ENCODE results near the gene PPL.
"Not testable (repeated sequence)": the region's sequence is repeated elsewhere in the genome, so short reads cannot be mapped to it uniquely, and the experiment has no call there.

PPL gene

DNA sequence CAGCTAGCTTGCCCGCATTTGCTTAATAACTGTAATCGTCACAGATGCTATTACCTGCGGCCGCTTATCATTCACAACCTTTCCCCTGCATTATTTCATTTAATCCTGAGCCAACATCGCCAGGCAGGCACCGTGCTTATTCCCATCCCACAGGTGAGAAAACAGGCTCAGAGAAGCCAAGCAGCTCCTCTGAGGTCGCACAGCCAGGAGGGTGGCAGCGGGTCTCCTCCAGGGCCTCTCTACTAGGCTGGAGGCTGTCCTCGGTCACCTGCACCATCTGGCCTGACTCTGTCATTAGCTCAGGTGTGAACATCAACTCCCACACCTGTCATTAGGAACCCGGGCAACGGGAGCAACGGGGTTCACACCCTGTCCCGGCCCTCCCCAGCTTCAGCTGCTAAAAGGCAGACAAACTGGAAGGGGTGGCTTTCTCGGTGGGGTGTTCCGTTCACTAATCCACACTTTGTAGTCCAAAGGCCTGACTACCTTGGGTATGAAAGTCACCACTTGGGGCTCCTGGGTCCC lies 3.0 kb downstream of the PPL start:
- DNase-seq, result no peak

DNA sequence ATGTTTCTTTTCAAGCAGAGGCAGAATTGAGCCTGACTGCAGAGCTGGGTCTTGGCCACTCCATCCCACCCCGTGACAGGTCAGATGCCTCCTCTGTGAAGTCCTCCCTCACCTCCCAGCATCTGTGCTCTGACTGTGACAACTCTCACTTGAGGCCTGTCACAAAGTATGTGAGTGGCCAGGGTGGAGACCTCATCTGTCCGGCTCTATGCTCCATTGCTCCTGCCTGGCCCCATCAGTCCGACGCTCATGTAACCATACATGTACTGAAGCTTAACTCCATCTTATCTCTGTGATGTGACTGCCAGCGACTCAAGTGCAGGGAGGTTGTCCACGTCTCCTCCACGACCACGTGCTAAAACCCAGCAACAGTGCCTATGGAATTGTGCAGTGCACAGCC lies 3.5 kb downstream of the PPL start:
- no peak for DNase-seq

DNA sequence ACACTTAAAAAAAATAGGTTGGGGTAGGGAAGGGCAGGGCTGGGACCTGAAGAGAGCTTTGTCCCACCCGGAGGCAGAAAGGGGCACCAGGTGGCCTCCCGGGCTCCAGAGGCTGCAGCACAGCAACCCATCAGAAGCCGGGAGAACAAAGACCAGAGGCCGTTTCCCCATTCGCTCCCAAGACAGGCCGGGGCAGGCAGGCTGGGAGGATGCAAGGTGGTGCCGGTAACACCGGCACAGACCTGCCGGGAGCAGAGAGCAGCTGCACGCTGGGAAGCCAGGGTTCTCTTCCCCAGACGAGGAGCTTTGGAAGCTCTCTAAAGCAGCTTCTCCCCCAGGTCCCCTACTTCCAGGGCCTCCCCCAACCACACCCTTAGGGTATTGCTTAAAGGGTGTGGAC lies 5.6 kb downstream of the PPL start:
- DNase-seq, result no peak

DNA sequence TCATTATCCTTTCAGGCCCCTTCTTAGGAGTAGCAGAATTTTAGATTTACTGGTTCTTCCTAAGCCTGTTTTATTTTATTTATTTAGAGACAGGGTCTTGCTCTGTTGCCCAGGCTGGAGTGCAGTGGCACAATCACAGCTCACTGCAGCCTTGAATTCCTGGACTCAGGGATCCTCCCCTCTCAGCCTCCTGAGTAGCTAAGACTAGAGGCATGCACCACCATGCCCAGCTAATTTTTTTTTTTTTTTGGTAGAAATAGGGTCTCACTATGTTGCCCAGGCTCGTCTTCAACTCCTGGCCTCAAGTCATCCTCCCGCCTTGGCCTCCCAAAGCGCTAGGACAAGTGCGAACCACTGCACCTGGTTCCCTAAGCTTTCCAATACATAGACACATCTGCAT lies 7.3 kb downstream of the PPL start:
- DNase-seq, result not testable (repeated sequence)

DNA sequence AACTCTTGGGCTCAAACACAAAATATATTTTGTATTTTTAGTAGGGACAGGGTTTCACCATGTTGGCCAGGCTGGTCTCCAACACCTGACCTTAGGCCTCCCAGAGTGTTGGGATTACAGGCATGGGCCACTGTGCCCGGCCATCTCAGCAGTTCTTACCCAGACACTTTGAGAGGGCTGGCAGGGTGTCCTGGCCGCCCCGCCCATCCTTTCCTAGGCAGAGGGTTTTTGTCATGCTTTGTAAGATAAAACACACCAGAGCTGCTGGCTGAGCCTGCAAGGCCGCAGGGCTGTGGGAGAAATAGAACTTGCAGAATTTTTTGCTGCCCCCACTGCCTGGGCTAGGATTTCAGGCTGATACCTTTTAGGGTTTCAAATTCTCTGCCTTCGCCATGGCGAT lies 8.7 kb downstream of the PPL start:
- DNase-seq, result no peak

DNA sequence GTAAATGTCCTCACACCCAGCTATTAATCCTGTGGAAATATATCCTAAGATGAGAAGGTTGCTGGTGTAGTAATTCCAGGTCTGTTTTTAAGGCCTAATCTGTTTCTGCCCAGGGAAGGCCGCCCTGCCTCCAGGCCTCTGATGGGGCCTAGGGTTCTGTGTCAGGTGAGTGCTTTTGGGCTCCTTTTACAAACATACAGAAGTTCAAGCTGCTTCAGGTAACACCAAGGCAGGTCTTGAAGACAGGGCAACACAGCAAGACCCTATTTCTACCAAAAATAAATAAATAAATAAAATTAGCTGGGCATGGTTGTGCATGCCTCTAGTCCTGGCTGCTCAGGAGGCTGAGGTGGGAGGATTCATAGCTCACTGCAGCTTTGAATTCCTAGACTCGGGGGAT lies 9.3 kb downstream of the PPL start:
- DNase-seq, result no peak

DNA sequence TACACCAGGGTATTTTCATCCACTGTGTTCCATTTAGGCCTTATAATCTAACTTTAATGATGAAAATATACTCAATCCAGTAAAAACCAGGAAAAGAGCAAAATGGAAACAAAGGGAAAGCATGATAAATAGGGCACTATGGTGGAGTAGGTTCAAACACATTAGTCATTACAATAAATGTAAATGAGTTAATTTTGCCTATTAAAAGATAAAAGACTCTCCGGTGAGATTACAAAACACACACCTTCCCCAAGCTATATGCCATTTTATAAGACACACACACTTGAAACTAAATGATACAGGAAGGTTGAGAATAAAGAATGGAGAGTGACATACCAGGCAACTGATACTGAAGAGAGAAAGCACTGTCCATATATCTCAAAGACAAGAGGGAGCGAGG lies 10.0 kb downstream of the PPL start:
- DNase-seq, result no peak

DNA sequence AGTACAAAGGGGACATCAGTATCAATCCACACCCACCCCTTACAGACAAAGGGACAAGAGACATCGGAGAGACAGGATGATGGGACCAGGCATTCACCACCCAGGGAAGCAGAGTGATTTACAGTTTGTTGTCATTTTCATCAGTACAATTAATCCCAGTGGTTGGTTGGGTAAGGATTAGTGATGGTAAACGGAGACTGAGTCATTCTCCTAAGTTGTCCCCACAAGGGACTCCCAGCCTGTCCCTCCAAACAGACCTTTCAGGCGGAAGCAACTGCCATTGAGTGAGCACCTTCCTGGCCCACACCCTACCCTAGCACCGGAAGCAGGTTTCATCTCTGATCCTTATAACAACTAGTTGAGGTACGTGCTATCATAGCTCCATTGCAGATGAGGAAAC lies 11.2 kb downstream of the PPL start:
- no peak for DNase-seq

DNA sequence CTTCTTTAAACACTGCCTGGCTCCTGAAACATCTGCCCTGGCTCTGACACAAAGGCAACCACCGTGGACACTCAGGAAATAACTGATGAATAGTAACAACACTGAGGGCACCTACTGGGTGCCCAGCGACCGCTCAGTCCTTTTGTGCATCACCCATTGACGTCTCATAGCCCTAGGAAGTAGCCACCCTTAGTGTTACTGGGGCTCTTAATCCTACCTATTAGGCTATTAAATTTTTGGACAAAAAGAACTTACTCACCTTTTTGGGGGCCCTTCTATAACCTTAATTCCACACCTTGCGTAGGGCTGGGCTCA lies 11.7 kb downstream of the PPL start:
- no peak for DNase-seq

DNA sequence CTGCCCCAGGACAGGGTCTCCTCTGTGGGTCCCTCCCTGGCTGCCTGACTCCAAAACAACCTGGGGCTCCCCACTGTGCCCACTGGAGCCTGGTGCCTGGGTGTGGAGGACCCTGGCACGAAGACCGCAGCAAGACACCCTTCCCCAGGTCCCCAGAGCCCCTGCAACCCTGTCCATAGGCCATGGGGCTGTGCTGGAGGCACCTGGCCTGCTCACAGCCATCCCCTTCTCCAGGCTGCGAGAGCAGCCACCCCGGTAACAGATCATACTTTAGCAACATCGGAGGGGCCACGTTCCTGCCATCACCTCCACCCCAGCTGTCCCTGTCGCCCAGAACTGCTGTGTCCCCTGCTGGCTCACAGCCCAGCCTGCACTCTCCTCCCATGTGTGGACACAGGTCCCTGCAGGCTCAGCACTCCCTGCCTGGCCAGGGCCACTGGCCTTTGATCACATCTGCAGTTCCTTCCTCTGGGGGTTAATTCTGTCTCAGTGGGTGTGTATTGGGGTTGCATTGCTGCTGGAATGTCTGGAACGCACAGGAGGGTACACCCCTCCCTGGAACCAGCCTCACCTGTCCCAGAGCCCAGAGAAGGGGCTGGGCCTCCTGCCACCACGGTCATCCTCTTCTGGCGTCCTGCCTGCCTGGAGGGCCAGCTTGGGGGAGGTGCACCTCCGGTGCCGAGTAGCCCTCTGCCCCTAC lies 12.2 kb downstream of the PPL start:
- no peak for DNase-seq

DNA sequence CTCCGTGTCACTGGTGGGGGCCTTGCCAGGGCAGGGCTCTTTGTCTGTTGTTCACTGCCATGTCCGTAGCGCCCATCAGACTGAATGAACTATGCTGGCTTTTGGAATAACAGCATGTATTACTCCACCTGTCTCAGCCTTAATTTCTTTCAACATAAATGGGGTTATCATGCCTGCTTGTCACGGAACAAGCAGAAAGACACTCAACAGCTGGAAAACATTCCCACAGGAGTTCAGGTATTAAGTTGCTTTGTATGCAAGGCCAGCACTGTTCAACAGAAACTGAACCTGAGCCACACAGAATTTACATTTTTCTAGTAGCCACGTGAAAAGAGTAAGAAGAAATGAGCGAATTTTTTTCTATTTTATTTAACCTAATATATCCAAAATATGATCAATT lies 13.1 kb downstream of the PPL start:
- no peak for DNase-seq

DNA sequence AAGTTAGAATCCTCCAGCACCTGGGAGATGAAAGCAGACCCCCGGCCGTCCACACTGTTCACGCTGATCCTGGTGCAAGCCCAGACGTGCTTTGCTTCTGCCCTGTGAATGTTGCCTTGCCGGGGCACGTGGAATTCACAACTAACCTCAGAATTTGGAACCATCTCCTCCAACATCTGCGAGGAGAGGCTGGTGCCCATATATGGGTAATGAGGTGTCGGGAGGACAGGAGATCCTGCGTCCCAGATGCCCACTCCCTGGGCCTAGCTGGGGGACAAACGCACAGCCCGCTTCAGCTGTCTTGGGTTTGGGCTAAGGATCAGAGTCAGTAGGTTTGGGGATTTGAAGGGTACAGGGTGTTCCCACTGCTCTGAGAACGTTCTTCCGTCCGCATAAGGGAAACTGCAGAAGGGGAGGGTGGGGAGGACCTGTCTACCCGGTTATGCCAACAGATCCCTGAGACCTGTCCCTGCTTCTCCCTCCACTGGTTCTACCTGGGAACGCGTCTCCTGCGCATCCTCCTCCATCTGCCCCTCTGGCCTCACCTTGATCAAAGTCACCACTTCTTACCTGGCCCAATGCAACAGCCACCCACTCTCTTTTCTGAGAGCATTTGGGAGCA lies 14.1 kb downstream of the PPL start:
- DNase-seq, result no peak

DNA sequence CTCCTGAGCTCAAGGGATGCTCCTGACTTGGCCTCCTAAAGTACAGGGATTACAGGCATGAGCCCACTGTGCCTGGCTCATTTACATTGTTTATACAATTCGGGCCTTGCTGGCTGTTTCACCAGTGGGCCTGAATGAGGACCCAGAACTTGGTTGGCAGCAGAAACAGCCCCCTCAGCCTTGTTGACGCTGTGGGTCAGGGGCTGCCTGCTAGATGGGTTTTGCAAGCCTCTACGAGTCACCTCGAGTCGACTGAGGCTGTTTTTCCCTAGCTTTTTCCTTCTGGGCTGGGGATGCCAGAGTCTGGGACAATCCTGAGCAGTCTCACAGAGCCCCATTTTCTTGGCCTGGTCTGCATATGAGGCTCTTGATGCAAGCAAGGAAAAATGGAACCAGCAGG lies 16.1 kb downstream of the PPL start:
- no peak for DNase-seq

DNA sequence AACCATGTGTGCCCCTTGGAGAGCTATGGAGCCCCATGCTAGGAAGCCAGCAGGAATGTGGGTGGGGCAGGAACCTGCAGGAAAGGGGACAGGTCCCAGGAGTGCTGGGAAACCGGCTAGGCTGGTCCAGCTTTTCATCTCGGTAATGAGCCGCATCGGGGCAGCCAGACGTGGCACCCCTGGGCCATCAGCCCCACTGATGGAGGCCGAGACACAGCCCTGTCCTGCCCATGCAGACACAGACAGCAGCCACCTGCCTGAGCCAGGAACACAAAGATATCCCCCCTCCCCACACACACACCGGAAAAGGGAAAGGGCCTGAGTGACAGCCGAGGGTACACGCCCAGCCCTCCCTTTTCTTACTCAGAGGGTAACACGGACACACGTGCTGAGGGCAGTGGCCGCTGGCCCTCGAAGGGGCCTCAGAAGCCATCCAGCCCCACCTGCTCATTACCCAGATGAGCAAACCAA lies 18.1 kb downstream of the PPL start:
- no peak for DNase-seq

DNA sequence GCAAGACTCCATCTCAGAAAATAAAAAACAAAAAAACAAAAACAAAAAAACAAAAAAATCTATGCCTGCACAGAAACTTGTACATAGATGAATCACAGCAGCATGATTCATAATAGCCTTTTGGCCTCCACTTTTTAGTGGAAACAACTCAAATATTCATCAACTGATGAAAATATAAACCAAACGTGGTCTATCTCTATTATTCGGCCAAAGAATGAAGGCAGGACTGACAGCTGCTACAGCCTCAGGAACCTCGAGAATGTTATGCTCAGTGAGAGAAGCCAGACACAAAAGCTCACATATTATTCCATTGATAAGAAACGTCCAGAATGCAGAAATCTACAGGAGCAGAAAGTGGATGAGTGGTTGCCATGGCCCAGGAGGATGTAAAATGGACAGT lies 19.8 kb downstream of the PPL start:
- no peak for DNase-seq

DNA sequence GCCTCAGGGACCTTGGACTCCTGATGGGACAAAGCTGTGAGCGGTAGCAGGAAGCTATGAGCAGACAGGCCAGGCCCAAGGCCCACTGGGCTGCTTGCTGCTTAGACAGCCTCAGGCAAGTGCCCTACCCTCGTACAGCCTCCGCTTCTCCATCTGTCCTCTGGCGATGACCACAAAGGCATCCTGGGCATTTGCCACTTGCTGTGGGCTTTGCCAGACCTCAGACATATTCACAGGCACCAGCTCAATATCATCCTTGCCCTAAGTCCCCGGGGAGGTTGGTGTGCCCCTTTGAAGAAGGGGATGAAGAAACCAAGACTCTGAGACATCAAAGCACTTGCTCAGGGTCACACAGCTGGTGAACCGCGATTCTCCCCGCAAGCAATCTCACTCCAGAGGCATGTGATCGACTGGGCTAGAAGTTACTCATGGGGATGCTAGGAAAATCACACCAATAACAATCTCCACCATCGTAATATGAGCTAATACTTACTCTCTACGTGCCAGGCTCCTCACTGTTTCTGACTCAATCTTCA lies 21.7 kb downstream of the PPL start:
- DNase-seq, result no peak

DNA sequence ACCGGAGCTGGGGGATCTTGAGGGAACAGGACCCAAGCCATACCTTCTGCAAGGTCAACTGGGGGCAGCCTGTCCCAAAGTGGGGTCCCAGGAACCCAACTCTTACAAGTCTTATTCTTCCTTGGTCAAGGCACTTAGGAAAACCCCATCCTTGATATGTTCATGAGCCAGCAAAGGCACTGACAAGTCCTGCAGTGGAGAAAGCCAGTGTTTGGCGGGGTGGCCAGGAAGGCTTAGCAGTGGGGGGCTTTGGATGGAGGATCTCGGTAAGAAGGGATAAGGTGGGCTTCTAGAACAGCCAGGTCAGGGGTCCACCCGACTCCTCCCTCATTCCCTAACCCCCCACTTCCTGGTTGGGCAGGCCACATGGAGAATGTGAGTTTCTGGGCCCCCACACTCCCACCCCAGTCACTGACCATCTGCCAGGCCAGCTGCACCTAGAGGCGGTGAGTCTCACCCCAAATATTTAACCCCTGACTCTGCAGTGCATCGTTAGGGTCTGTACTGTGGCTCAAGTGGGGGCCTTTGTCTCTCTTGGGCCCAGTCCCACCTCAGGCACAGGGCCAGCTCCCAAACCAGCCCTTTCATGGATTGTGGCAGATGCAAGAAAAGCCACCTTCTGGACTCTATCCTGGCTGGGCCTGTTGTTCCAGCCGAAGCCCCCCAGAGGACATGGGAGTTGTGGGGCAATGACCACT lies 22.3 kb downstream of the PPL start:
- no peak for DNase-seq

DNA sequence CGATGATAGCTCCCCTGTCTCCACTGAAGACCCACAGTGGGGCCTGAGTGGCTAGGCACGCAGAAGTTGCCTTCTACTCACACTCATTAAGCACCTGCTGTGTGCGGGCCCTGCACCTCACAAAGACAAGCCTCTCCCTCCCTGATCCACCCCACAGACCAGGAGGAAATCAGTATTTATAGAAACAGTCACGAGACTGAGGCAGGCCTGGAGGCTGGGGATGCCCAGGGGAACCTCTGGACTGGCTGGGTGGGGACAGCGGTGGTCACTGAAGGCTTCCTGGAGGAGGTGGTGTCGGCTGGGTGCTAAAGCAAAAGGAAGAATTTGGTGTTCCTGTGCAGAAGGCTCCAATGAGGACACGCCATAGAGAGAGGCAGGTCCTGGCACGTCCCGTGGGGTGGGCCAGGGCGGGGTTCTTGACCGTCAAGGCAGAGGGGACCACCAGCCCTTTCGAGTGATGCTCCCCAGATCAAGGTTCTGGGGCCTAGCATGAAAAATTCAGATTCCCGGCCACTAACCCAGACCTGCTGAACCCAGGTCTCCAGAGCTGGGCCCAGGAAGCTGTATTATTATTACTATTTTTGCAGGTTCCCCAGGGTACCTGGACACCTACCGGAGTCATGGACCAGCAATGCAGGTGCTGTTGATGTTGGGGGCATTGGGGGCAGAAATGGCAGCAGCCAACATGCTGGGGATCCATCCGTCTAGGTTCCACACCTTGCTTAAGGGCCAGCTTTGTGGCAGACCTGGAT lies 23.0 kb downstream of the PPL start:
- DNase-seq, result no peak

DNA sequence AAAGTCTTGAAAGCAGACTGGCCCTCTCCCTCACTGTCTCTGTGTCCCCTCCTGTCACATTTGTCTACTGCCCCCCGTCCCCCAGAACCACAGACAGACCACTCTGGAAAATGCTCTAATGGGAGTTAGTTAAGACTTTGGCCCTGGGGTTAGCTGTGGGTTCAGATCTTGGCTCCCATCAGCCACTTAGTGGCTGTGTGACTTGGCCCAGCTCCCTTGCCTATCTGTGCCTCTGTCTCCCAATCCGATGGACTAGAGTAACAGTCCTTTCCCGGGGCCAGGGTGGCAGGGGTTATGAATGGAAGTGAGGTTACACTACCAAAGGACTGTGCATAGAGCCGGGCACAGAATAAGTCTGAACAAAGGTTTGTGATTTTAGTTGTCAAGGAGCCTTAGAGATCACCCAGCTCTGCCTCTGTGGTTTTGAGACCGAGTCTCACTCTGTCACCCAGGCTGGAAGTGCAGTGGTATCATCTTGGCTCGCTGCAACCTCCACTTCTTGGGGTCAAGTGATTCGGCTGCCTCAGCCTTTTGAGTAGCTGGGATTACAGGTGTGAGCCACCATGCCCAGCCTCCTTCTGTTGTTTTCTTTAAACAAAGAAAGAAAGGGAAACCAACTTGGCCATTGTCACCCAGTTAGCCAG lies 23.7 kb downstream of the PPL start:
- DNase-seq, result no peak

DNA sequence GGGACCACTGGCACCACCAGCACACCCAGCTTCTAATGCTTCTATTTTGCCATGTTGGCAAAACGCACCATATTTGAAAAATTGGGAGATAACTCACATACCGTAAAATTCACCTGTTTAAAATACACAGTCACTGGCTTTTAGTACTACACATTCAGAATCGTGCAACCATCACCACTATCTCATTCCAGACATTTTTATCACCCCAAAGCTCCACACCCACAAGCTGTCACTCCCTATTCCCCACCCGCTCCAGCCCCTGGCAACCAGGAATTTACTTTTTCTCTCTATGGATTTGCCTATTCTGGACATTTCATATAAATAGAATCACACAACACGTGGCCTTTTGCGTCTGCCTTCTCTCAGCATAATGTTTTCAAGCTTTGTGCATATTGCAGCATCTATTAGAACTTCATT lies 25.0 kb downstream of the PPL start:
- no peak for DNase-seq

DNA sequence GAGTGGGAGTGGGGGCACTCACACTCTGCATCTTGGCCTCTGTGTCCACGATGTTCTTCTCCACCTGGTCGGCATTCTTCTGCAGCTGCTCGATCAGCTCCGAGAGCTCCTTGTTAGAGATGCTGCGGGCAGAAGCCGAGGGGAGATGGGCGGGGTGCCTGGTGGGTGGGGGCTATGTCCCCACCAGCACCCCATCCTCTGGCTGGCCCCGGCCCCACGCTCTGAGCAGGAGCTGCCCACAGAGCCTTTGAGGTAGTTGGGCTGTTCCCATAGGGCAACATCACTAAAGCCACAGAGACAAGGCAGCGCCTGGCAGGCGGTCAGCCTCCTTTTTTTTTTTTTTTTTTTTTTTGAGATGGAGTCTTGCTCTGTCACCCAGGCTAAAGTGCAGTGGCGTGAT lies 26.1 kb downstream of the PPL start:
- no peak for DNase-seq

DNA sequence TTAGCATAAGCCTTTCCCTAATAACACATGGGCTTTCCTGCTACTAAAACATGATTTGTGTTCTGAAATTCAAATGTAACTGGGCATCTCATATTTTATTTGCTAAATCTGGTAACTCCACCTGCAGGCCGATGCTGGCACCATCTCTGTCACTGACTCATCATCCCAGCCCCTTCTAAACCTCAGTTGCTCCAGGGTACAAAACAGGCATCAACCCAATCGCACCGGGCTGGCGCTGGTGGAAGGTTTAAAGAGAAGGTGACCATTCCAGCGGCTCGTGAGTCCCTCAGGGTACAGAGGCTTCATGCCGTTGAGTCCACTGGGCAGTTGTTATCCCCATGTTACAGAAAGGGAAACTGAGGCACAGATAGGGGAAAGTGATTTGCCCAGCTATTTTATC lies 27.1 kb downstream of the PPL start:
- no peak for DNase-seq

Data from NCI-H187 treated with DMSO at 0.1 percent for 48 hours (cell line).